ENCODE data around the gene AGAP1. TPM values are rescaled to one million over a fixed set of nuclear protein-coding genes. Genes with fewer than 3 reads are reported as not detected.

AGAP1 gene
- polyA plus RNA-seq, 1 donor from 2014 or later: 17.4 TPM

DNA sequence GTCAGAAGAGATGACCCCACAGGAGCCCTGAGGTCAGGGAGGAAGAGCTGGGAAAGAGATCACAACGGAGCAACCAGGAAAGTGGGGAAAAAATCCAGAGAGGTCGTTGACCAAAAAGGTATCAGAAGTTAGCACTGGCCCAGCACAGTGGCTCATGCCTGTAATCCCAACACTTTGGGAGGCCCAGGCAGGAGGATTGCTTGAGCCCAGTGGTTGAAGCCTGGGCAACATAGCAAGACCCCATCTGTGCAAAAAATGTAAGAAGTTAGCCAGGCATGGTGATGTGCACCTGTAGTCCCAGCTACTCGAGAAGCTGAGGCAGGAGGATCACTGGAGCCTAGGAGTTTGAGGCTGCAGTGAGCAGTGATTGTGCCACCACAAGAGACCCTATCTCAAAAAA, 552.9 kb downstream of the AGAP1 start:
- no peaks in the 10 kb centered on the region for H3K9me2 ChIP-seq (ENCODE audit: insufficient read depth, low read length)
- no peak overlapping the region for H3K4me3 ChIP-seq (ENCODE audit: low read length)
- no peaks in the 10 kb centered on the region for H3K9me3 ChIP-seq (ENCODE audit: low read length)
- no peaks in the 10 kb centered on the region for H3K79me2 ChIP-seq (replicated peaks; ENCODE audit: insufficient read depth, low read length)
- H3K27me3 ChIP-seq (ENCODE audit: insufficient read depth, low read depth, low read length): no peaks in the 10 kb centered on the region
- no peaks in the 10 kb centered on the region for H3F3A ChIP-seq (ENCODE audit: insufficient read depth, low read length, poor library complexity, severe bottlenecking)
- no peaks in the 10 kb centered on the region for H3K36me3 ChIP-seq (ENCODE audit: insufficient read depth, low read length)
- H4K20me1 ChIP-seq (ENCODE audit: insufficient read depth): no peaks in the 10 kb centered on the region
- H3K9ac ChIP-seq (ENCODE audit: low read length): no peak overlapping the region
- no peak overlapping the region for H3K27ac ChIP-seq (ENCODE audit: low read length)
- no peak for TF ChIP-seq EZH2 (IDR thresholded peaks at IDR 0.05; ENCODE audit: borderline replicate concordance, insufficient read depth, low read length, poor library complexity, severe bottlenecking)
- TF ChIP-seq, protein P1, sequence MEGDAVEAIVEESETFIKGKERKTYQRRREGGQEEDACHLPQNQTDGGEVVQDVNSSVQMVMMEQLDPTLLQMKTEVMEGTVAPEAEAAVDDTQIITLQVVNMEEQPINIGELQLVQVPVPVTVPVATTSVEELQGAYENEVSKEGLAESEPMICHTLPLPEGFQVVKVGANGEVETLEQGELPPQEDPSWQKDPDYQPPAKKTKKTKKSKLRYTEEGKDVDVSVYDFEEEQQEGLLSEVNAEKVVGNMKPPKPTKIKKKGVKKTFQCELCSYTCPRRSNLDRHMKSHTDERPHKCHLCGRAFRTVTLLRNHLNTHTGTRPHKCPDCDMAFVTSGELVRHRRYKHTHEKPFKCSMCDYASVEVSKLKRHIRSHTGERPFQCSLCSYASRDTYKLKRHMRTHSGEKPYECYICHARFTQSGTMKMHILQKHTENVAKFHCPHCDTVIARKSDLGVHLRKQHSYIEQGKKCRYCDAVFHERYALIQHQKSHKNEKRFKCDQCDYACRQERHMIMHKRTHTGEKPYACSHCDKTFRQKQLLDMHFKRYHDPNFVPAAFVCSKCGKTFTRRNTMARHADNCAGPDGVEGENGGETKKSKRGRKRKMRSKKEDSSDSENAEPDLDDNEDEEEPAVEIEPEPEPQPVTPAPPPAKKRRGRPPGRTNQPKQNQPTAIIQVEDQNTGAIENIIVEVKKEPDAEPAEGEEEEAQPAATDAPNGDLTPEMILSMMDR (IDR thresholded peaks at IDR 0.05; ENCODE audit: poor library complexity, severe bottlenecking): no peak
- TF ChIP-seq MXI1 (conservative IDR thresholded peaks at IDR 0.05; ENCODE audit: poor library complexity, severe bottlenecking): no peak
- TF ChIP-seq RAD21 (conservative IDR thresholded peaks at IDR 0.05): no peak
- TF ChIP-seq, protein P2, sequence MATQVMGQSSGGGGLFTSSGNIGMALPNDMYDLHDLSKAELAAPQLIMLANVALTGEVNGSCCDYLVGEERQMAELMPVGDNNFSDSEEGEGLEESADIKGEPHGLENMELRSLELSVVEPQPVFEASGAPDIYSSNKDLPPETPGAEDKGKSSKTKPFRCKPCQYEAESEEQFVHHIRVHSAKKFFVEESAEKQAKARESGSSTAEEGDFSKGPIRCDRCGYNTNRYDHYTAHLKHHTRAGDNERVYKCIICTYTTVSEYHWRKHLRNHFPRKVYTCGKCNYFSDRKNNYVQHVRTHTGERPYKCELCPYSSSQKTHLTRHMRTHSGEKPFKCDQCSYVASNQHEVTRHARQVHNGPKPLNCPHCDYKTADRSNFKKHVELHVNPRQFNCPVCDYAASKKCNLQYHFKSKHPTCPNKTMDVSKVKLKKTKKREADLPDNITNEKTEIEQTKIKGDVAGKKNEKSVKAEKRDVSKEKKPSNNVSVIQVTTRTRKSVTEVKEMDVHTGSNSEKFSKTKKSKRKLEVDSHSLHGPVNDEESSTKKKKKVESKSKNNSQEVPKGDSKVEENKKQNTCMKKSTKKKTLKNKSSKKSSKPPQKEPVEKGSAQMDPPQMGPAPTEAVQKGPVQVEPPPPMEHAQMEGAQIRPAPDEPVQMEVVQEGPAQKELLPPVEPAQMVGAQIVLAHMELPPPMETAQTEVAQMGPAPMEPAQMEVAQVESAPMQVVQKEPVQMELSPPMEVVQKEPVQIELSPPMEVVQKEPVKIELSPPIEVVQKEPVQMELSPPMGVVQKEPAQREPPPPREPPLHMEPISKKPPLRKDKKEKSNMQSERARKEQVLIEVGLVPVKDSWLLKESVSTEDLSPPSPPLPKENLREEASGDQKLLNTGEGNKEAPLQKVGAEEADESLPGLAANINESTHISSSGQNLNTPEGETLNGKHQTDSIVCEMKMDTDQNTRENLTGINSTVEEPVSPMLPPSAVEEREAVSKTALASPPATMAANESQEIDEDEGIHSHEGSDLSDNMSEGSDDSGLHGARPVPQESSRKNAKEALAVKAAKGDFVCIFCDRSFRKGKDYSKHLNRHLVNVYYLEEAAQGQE (IDR thresholded peaks at IDR 0.05; ENCODE audit: borderline replicate concordance): no peak
- no peak for TF ChIP-seq EP300 (conservative IDR thresholded peaks at IDR 0.05; ENCODE audit: poor library complexity, severe bottlenecking)
- TF ChIP-seq POLR2AphosphoS5 (IDR thresholded peaks at IDR 0.05): no peak
- no peak for TF ChIP-seq SMC3 (conservative IDR thresholded peaks at IDR 0.05; ENCODE audit: poor library complexity)
- TF ChIP-seq TAF1 (IDR thresholded peaks at IDR 0.05; ENCODE audit: low read depth): no peak
- no peak overlapping the region for H2AFZ ChIP-seq (ENCODE audit: low read depth, low read length)
- H3K4me2 ChIP-seq (ENCODE audit: low read length): no peak overlapping the region

DNA sequence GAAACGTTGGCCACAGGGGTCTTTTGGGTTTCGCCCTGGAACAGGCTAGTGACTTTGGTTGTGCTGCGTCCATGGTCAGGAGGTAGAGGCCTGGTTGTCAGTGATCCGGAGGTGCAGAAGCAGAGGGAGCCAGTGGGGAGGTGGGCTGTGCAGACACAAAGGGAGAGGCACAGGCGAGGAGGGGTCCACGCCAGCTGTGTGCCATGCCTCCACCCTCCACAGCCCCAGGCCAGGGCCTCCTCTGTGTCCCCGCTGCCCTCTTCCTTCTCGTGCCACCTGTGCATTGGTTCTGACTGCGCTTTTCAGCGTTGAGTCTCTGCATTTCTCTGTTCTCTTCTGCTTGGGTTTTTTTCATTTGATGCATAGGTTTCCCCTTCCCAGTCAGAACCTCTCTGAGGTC, 553.3 kb downstream of the AGAP1 start:
- Histone ChIP-seq H3K9me3 (ENCODE audit: low read length) (no peaks in the 10 kb centered on the region), H3K4me2 (ENCODE audit: low read length) (no peak overlapping the region), H3K4me3 (ENCODE audit: low read length) (no peak overlapping the region), H3K9me2 (ENCODE audit: insufficient read depth, low read length) (no peaks in the 10 kb centered on the region), H2AFZ (ENCODE audit: low read depth, low read length) (no peak overlapping the region), H4K20me1 (ENCODE audit: insufficient read depth) (no peaks in the 10 kb centered on the region), H3K36me3 (ENCODE audit: insufficient read depth, low read length) (no peaks in the 10 kb centered on the region), H3K27me3 (ENCODE audit: insufficient read depth, low read depth, low read length) (no peaks in the 10 kb centered on the region), H3K9ac (ENCODE audit: low read length) (no peak overlapping the region), H3K79me2 (replicated peaks; ENCODE audit: insufficient read depth, low read length) (no peaks in the 10 kb centered on the region), H3F3A (ENCODE audit: insufficient read depth, low read length, poor library complexity, severe bottlenecking) (no peaks in the 10 kb centered on the region), H3K27ac (ENCODE audit: low read length) (no peak overlapping the region)
- TF ChIP-seq EP300 (conservative IDR thresholded peaks at IDR 0.05; ENCODE audit: poor library complexity, severe bottlenecking) (no peak), SMC3 (conservative IDR thresholded peaks at IDR 0.05; ENCODE audit: poor library complexity) (no peak), MXI1 (conservative IDR thresholded peaks at IDR 0.05; ENCODE audit: poor library complexity, severe bottlenecking) (no peak), TAF1 (IDR thresholded peaks at IDR 0.05; ENCODE audit: low read depth) (no peak), POLR2AphosphoS5 (IDR thresholded peaks at IDR 0.05) (no peak), RAD21 (conservative IDR thresholded peaks at IDR 0.05) (no peak), EZH2 (IDR thresholded peaks at IDR 0.05; ENCODE audit: borderline replicate concordance, insufficient read depth, low read length, poor library complexity, severe bottlenecking) (no peak)
- TF ChIP-seq, protein P2 (IDR thresholded peaks at IDR 0.05; ENCODE audit: borderline replicate concordance): no peak
- TF ChIP-seq, protein P1 (IDR thresholded peaks at IDR 0.05; ENCODE audit: poor library complexity, severe bottlenecking): no peak

Measured in neural cell (in vitro differentiated cells).